ENCODE measurements around the gene RHOB.

The RHOB gene

GRCh38 chr2:20444993-20445910 is 1.6 kb upstream of the RHOB start:
- Histone ChIP-seq H3K4me3 (ENCODE audit: low read length) (no peak overlapping the region), H4K20me1 (ENCODE audit: control insufficient read depth, insufficient read depth, low read depth, low read length) (no peaks in the 10 kb centered on the region), H3K27ac (ENCODE audit: low read depth, low read length) (no peak overlapping the region), H3K27me3 (ENCODE audit: control insufficient read depth, low read length) (peaks cover 51% of the 10 kb centered on the region), H3K79me2 (ENCODE audit: control insufficient read depth, low read length) (no peaks in the 10 kb centered on the region), H3F3A (ENCODE audit: control insufficient read depth, insufficient read depth) (no peaks in the 10 kb centered on the region), H3K4me1 (ENCODE audit: control insufficient read depth, low read length) (peaks cover 26% of the 10 kb centered on the region), H3K9me2 (replicated peaks; ENCODE audit: control insufficient read depth, low read length) (no peaks in the 10 kb centered on the region), H3K4me2 (ENCODE audit: low read length) (no peak overlapping the region), H3K9me3 (ENCODE audit: control insufficient read depth, insufficient read depth, low read length) (no peaks in the 10 kb centered on the region), H3K36me3 (ENCODE audit: control insufficient read depth, low read length) (no peaks in the 10 kb centered on the region)
- TF ChIP-seq EZH2phosphoT487 (IDR thresholded peaks at IDR 0.05; ENCODE audit: borderline replicate concordance, low read length) (no peak), CTCF (IDR thresholded peaks at IDR 0.05; ENCODE audit: low read depth, low read length, poor library complexity, severe bottlenecking) (no peak)

- Histone ChIP-seq H3K9me3 (ENCODE audit: control insufficient read depth, insufficient read depth, low read length) (no peaks in the 10 kb centered on the region), H3K27ac (ENCODE audit: low read depth, low read length) (no peak overlapping the region), H3K4me3 (ENCODE audit: low read length) (peak overlapping the region; percentile 69), H3K9me2 (replicated peaks; ENCODE audit: control insufficient read depth, low read length) (no peaks in the 10 kb centered on the region), H4K20me1 (ENCODE audit: control insufficient read depth, insufficient read depth, low read depth, low read length) (no peaks in the 10 kb centered on the region), H3K36me3 (ENCODE audit: control insufficient read depth, low read length) (no peaks in the 10 kb centered on the region), H3K4me1 (ENCODE audit: control insufficient read depth, low read length) (peaks cover 26% of the 10 kb centered on the region), H3K79me2 (ENCODE audit: control insufficient read depth, low read length) (no peaks in the 10 kb centered on the region), H3F3A (ENCODE audit: control insufficient read depth, insufficient read depth) (no peaks in the 10 kb centered on the region), H3K27me3 (ENCODE audit: control insufficient read depth, low read length) (peaks cover 48% of the 10 kb centered on the region), H3K4me2 (ENCODE audit: low read length) (peak overlapping the region; percentile 77)
- TF ChIP-seq CTCF (IDR thresholded peaks at IDR 0.05; ENCODE audit: low read depth, low read length, poor library complexity, severe bottlenecking): no peak
- no peak for TF ChIP-seq EZH2phosphoT487 (IDR thresholded peaks at IDR 0.05; ENCODE audit: borderline replicate concordance, low read length)
These were observed 488 bp upstream of the RHOB start for GRCh38 chr2:20446255-20446916.

- TF ChIP-seq CTCF (IDR thresholded peaks at IDR 0.05; ENCODE audit: low read depth, low read length, poor library complexity, severe bottlenecking) (no peak), EZH2phosphoT487 (IDR thresholded peaks at IDR 0.05; ENCODE audit: borderline replicate concordance, low read length) (no peak)
- H3K9me3 ChIP-seq (ENCODE audit: control insufficient read depth, insufficient read depth, low read length): no peaks in the 10 kb centered on the region
- peaks cover 50% of the 10 kb centered on the region for H3K27me3 ChIP-seq (ENCODE audit: control insufficient read depth, low read length)
- H3K79me2 ChIP-seq (ENCODE audit: control insufficient read depth, low read length): no peaks in the 10 kb centered on the region
- H4K20me1 ChIP-seq (ENCODE audit: control insufficient read depth, insufficient read depth, low read depth, low read length): no peaks in the 10 kb centered on the region
- peaks cover 26% of the 10 kb centered on the region for H3K4me1 ChIP-seq (ENCODE audit: control insufficient read depth, low read length)
- no peaks in the 10 kb centered on the region for H3K36me3 ChIP-seq (ENCODE audit: control insufficient read depth, low read length)
- peak overlapping the region; percentile 77 for H3K4me2 ChIP-seq (ENCODE audit: low read length)
- H3K27ac ChIP-seq (ENCODE audit: low read depth, low read length): no peak overlapping the region
- peak overlapping the region; percentile 69 for H3K4me3 ChIP-seq (ENCODE audit: low read length)
- no peaks in the 10 kb centered on the region for H3F3A ChIP-seq (ENCODE audit: control insufficient read depth, insufficient read depth)
- H3K9me2 ChIP-seq (replicated peaks; ENCODE audit: control insufficient read depth, low read length): no peaks in the 10 kb centered on the region
These were observed 767 bp downstream of the RHOB start for GRCh38 chr2:20447437-20448245.
